Type B pancreatic cell (in vitro differentiated cells): ENCODE results near the gene IL32. TPM values are rescaled to one million over a fixed set of nuclear protein-coding genes. Genes with fewer than 3 reads are reported as not detected.
"Not testable (repeated sequence)": the region's sequence is repeated elsewhere in the genome, so short reads cannot be mapped to it uniquely, and the experiment has no call there.

Source experiments
- DNase-seq: peaks from one replicate; pipeline ENCODE4 v3.0.0; 2021; ENCODE audit warnings: mixed read lengths; ENCODE audit not compliant: unreplicated experiment; ENCODE audit errors: extremely low spot score
- H3K27ac Mint-ChIP-seq: 2 replicates; pipeline ENCODE4 v1.8.0; 2021; ENCODE audit warnings: mild to moderate bottlenecking, mixed read lengths
- H3K27me3 Mint-ChIP-seq: 2 replicates; pipeline ENCODE4 v1.8.0; 2021; ENCODE audit warnings: mixed read lengths
- H3K36me3 Mint-ChIP-seq: 2 replicates; pipeline ENCODE4 v1.8.0; 2021; ENCODE audit warnings: mixed read lengths
- H3K4me1 Mint-ChIP-seq: one replicate; pipeline ENCODE4 v1.8.0; 2021; ENCODE audit warnings: mixed read lengths; ENCODE audit not compliant: unreplicated experiment
- H3K4me3 Mint-ChIP-seq: 2 replicates; pipeline ENCODE4 v1.8.0; 2021; ENCODE audit warnings: mild to moderate bottlenecking, mixed read lengths
- H3K9me3 Mint-ChIP-seq: 2 replicates; pipeline ENCODE4 v1.8.0; 2021; ENCODE audit warnings: mixed read lengths
- total RNA-seq: library from RNA; stranded (reverse); gene quantifications from 2 replicates; pipeline ENCODE4 v1.2.1, GENCODE V29; 2021; ENCODE audit warnings: low replicate concordance
- TF ChIP-seq, protein P1 (sequence below): fragments of 200-600 bp; sonication (generic); conservative IDR thresholded peaks from 2 replicates; pipeline ENCODE4 v1.5.0; 2021; ENCODE audit warnings: antibody characterized with exemption, mild to moderate bottlenecking

The IL32 gene
- total RNA-seq, 1 donor from 2014 or later = 12.7 TPM

GRCh38 chr16:3047387-3047720, 18.1 kb upstream of the IL32 start:
- TF ChIP-seq, protein P1, sequence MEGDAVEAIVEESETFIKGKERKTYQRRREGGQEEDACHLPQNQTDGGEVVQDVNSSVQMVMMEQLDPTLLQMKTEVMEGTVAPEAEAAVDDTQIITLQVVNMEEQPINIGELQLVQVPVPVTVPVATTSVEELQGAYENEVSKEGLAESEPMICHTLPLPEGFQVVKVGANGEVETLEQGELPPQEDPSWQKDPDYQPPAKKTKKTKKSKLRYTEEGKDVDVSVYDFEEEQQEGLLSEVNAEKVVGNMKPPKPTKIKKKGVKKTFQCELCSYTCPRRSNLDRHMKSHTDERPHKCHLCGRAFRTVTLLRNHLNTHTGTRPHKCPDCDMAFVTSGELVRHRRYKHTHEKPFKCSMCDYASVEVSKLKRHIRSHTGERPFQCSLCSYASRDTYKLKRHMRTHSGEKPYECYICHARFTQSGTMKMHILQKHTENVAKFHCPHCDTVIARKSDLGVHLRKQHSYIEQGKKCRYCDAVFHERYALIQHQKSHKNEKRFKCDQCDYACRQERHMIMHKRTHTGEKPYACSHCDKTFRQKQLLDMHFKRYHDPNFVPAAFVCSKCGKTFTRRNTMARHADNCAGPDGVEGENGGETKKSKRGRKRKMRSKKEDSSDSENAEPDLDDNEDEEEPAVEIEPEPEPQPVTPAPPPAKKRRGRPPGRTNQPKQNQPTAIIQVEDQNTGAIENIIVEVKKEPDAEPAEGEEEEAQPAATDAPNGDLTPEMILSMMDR = no peak
- Mint-ChIP-seq H3K4me1 (peaks cover 4% of the 10 kb centered on the region), H3K36me3 (peaks cover 4% of the 10 kb centered on the region), H3K27me3 (peaks cover 80% of the 10 kb centered on the region), H3K9me3 (no peaks in the 10 kb centered on the region), H3K27ac (no peak overlapping the region), H3K4me3 (peak overlapping the region; percentile 68)
- DNase-seq = no peak

- Mint-ChIP-seq H3K9me3 (no peaks in the 10 kb centered on the region), H3K4me3 (no peak overlapping the region), H3K27me3 (peaks cover 60% of the 10 kb centered on the region), H3K36me3 (peaks cover 10% of the 10 kb centered on the region), H3K4me1 (peaks cover 4% of the 10 kb centered on the region), H3K27ac (no peak overlapping the region)
- TF ChIP-seq, protein P1 = no peak
- no peak for DNase-seq
These were observed 15.4 kb upstream of the IL32 start for GRCh38 chr16:3049921-3050481.

DNA sequence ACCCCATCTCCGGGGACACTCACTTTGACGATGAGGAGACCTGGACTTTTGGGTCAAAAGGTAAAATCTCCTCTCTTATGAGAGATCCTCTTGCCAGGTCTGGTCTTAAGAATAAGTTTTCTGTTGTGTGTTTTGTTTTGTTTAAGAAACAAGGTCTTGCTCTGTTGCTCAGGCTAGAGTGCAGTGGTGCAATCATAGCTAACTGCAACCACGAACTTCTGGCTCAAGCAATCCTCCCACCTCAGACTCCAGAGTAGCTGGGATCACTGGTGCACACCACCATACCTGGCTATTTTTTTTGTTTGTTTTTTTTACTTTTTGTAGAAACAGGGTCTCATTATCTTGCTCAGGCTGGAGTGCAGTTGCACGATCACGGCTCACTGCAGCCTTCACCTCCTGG, 15.0 kb upstream of the IL32 start:
- H3K9me3 Mint-ChIP-seq = no peaks in the 10 kb centered on the region
- TF ChIP-seq, protein P1 = no peak

DNA sequence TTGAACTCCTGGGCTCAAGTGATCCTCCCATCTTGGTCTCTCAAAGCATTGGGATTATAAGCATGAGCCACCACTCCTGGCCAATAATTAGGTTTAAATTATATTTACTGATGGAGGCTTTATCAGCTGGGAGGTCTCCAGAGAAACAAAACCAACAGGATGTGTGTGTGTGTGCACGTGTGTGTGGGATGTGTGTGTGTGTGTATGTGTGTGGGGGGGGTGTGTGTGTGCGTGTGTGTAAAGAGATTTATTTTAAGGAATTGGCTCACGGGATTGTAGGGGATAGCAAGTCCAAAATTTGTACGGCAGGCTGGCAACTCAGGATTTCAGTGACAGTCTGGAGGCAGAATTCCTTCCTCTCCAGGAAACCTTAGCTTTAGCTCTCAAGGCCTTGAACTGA, 14.4 kb upstream of the IL32 start:
- no peak for DNase-seq
- Mint-ChIP-seq H3K27me3 (peaks cover 53% of the 10 kb centered on the region), H3K4me1 (no peaks in the 10 kb centered on the region), H3K27ac (no peak overlapping the region), H3K36me3 (peaks cover 10% of the 10 kb centered on the region), H3K4me3 (no peak overlapping the region), H3K9me3 (no peaks in the 10 kb centered on the region)
- TF ChIP-seq, protein P1 = no peak

More for the DNA sequence above, 15.0 kb upstream of the IL32 start:
- no peak for DNase-seq
- H3K27ac Mint-ChIP-seq = no peak overlapping the region
- peaks cover under 1% of the 10 kb centered on the region for H3K4me1 Mint-ChIP-seq
- H3K27me3 Mint-ChIP-seq = peaks cover 56% of the 10 kb centered on the region
- peaks cover 10% of the 10 kb centered on the region for H3K36me3 Mint-ChIP-seq
- H3K4me3 Mint-ChIP-seq = no peak overlapping the region

DNA sequence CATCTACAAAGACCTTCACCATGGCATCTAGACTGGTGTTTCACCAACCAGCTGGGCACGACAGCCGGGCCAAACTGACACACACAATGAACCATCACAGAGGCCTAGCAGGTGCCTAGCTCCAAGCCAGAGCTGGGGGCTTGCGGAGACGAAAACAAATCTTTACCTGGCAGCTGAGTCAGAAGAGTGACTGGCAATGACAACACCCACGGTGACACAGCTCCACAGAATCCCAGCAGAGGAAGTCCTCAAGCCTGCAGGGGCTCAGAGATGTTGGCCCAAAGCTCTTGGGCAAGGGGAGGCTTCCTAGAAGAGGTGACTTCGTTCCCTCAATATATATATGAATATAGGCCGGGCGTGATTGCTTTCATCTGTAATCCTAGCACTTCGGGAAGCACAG, 13.9 kb upstream of the IL32 start:
- TF ChIP-seq, protein P1 = no peak
- Mint-ChIP-seq H3K27me3 (peaks cover 53% of the 10 kb centered on the region), H3K4me1 (no peaks in the 10 kb centered on the region), H3K9me3 (no peaks in the 10 kb centered on the region), H3K27ac (no peak overlapping the region), H3K4me3 (no peak overlapping the region), H3K36me3 (peaks cover 10% of the 10 kb centered on the region)
- DNase-seq = no peak

DNA sequence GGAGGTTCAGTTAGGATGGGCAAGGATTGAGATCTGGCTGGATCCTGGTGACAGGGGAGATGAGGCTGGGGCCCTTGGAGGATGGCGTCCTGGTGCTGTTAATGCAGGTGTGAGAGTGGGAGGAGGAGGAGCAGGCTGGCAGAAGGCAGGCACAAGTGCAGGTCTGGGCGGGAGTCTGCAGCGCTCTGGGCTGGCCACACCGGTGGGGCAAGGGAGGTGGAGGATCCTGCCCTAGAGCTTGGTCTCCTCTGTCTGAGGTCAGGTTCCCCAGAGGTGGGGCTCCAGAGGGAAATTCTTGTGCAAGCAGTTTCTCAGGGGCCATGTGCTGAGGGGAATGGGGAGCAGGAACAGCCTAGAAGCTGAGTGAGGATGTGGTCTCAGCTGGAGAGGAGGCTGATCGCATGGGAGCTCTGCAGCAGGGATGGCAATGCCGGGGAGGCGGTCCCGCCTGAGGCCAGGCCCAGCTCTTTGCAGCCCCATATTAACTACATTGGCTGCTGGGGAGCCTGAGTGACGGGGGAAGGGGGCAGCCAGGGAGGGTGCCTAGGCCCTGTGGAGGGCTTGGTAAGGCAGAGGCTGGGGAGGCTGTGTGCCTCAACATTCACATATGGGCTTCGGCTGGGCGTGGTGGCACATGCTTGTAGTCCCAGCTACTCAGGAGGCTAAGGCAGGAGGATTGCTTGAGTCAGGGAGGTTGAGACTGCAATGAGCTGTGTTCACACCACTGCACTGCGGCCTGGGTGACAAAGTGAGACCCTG, 12.7 kb upstream of the IL32 start:
- not testable (repeated sequence) for DNase-seq, H3K36me3 Mint-ChIP-seq, H3K4me3 Mint-ChIP-seq, H3K27ac Mint-ChIP-seq, H3K9me3 Mint-ChIP-seq, H3K4me1 Mint-ChIP-seq
- peaks cover 44% of the 10 kb centered on the region for H3K27me3 Mint-ChIP-seq

GRCh38 chr16:3053330-3053710, 12.1 kb upstream of the IL32 start:
- not testable (repeated sequence) for H3K27ac Mint-ChIP-seq, H3K4me3 Mint-ChIP-seq, H3K4me1 Mint-ChIP-seq, DNase-seq, H3K9me3 Mint-ChIP-seq, H3K36me3 Mint-ChIP-seq
- peaks cover 38% of the 10 kb centered on the region for H3K27me3 Mint-ChIP-seq
